Subcutaneous adipose tissue (tissue), 4 donors: ENCODE measurements around the gene CFAP410. TPM values are rescaled to one million over a fixed set of nuclear protein-coding genes. Genes with fewer than 3 reads are reported as not detected.

Source experiments
- CTCF ChIP-seq: fragments of 450-650 bp; IDR thresholded peaks from one replicate; pipeline ENCODE4 v1.5.1; 2016; ENCODE audit warnings: low read depth, mild to moderate bottlenecking, control low read depth, antibody characterized with exemption, moderate library complexity
- total RNA-seq, 4 donors: library from RNA; depleted of rRNA; stranded (reverse); fragments of >200 nt; gene quantifications; one replicate each; pipeline ENCODE4 v1.1.0, GENCODE V29; 2016

Gene CFAP410
- total RNA-seq = 10 to 100 TPM in 3 of 4 donors, 1 to 10 TPM in 1; 9.1 to 56.7 (median 23.1) TPM

DNA sequence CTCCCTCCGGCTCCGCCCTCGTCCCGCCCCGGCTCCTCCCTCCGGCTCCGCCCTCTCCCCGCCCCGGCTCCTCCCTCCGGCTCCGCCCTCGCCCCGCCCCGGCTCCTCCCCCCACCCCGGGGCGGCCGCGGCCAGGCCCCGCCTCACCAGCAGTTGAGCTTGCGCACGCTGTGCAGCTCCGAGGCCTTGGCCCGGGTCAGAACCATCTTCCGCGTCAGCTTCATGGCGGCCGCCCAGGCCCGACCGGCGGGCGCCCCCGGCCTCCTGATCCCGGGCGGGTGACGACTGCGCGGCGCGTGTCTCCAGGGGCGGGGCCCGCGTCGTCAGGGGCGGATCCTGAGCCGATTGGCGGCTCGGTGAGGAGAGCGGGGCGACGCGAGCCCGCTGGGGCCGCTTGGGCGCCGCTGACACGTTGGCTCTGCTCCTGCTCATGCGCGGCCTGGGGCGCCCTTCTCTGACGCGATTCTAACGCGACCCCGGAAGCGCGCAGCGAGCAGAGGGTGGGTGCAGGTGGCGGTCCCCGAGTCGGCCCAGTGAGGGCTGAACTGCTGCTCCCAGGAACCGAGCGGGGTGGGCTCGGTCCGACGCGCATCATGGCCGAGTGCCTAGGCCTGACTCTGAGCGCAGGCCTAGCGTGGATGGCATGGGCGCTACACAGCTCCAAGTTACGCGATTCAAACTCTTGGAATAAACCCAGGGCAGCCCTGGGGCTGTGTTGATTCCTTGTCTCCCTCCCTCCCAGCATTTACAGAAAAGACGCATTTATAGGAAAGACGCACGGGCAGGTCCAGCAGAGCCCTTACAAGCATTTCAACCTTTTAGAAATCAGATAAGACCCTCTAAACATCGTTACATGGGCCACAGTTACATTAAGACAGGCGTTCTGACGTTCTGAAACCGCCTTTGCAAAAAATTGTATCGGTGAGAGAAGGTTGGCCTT is at the start of gene CFAP410:
CFAP410 (minus strand) TSS at position 420 of the 940 bp plus-strand sequence; CDS start at position 224, 196 bp downstream.
- TF ChIP-seq CTCF = no peak

DNA sequence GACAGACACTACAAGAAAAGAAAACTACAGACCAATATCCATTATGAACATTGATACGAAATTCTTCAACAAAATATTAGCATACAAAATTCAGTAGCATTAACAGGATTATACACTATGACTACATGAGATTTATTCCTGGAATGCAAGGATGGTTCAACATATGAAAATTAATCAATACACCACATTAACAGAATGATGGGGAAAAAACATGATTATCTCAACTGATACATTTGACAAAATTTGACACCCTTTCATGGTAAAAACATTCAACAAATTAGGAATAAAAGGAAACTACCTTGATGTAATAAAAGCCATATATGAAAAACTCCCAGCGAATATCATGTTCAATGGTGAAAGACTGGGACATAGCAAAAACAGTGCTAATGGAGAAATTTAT is 45.8 kb upstream of the CFAP410 start:
- no peak for TF ChIP-seq CTCF

GRCh38 chr21:44383216-44383615 is 44.0 kb upstream of the CFAP410 start:
- no peak for TF ChIP-seq CTCF

DNA sequence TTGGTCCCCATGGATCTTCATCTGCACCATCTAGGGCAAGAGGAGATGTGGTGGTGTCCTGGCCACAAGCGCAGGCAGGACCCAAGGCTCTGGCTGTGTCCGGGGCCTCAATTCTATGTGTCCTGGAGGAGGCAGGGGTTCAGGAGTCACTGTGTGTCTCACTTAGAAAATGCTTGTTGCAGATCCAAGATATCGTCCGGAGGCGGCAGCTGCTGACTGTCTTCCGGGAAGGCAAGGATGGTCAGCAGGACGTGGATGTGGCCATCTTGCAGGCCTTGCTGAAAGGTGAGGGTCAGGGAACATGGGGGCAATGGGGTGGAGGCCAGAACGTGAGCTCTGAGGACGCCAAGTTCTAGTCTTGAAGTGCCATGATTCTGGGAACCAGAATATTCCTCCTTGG is 43.3 kb upstream of the CFAP410 start:
- TF ChIP-seq CTCF = no peak

GRCh38 chr21:44381874-44382273 is 42.7 kb upstream of the CFAP410 start:
- no peak for TF ChIP-seq CTCF

- no peak for TF ChIP-seq CTCF
Measured at GRCh38 chr21:44380876-44381275, 41.7 kb upstream of the CFAP410 start.

DNA sequence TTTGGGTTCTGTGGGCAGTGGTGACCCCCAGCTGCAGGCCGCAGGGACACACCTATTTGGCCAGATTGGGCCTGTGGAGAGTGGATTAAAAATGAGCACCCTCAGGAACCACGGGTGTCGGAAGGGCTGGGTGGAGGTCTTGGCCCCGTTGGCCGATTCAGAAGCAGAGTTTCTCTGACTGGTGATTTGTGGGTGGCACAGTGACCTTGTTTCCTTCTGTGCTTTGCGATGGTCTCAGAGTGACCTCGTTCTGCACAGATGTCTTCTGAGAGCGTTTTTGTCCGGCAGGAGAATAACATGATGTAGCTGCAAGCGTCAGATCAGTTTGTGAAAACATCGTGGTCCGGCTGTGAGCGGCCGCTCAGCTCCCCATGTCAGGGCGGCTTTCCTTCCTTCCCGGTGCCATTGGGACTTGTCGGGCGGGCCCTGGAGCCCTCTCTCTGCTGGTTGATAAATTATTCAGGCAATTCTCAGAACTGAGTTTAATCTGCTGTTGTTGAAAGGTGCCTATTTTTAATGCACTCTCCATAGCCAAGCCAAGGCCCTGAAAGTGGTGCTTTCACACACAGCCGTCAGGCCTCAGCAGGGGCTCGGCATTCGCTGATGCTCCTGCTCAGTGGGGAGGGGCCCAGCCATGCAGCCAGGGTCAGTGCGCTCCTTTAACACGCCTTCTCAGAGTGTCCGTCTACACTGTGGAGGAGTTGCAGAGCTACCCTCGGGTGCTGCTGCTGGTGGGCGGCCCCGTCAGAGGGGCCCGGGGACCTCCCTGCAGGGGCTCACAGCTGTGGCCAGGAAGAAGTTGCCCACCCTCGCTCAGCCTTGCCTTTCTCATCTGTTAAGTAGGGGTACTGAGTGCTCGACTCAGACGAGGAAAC is 41.0 kb upstream of the CFAP410 start:
- TF ChIP-seq CTCF = no peak
